ENCODE results near the gene CLDN10.

CLDN10 gene

DNA sequence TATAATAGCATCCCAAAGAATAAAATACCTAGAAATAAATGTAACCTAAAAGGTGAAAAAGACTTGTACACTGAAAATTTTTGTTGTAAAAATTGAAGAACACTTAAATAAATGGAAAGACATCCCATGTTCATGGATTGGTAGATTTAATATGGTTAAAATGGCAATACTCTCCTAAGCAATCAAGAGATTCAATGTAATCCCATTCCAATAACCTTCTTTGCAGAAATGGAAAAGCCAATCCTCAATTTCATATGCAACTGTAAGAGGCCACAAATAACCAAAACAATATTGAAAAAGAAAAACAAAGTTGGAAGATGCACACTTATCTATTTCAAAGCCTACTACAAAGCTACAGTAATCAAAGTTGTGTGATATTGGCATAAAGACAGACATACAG lies 74.2 kb downstream of the CLDN10 start:
- TF ChIP-seq PATZ1 (CRISPR knock-in tag; IDR thresholded peaks at IDR 0.05; ENCODE audit: borderline replicate concordance) (no peak), TOX (CRISPR knock-in tag; IDR thresholded peaks at IDR 0.05; ENCODE audit: borderline replicate concordance) (no peak), ZFP30 (CRISPR knock-in tag; IDR thresholded peaks at IDR 0.05) (no peak), ZFP3 (CRISPR knock-in tag; IDR thresholded peaks at IDR 0.05) (no peak), ISL1 (CRISPR knock-in tag; IDR thresholded peaks at IDR 0.05) (no peak), ESRRG (CRISPR knock-in tag; IDR thresholded peaks at IDR 0.05) (no peak), ARNTL (CRISPR knock-in tag; IDR thresholded peaks at IDR 0.05; ENCODE audit: borderline replicate concordance, low read depth) (no peak)
- ATAC-seq, result no peak

DNA sequence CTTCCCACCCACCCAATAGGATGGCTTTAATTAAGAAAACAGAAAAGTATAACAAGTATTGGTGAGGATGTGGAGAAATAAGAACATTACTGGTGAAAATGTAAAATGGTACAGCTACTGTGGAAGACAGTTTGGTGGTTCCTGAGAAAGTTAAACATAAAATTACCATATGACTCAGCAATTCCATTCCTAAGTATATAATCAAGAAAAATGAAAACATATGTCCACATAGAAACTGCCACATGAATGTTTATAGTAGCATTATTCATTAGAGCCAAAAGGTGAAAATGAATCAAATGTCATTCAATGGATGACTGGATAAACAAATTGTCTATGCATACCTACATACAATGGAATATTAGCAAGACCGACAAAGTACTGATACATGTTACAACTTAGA lies 75.1 kb downstream of the CLDN10 start:
- TF ChIP-seq PPARA (CRISPR knock-in tag; IDR thresholded peaks at IDR 0.05; ENCODE audit: borderline replicate concordance), result no peak
- TF ChIP-seq, protein P1, sequence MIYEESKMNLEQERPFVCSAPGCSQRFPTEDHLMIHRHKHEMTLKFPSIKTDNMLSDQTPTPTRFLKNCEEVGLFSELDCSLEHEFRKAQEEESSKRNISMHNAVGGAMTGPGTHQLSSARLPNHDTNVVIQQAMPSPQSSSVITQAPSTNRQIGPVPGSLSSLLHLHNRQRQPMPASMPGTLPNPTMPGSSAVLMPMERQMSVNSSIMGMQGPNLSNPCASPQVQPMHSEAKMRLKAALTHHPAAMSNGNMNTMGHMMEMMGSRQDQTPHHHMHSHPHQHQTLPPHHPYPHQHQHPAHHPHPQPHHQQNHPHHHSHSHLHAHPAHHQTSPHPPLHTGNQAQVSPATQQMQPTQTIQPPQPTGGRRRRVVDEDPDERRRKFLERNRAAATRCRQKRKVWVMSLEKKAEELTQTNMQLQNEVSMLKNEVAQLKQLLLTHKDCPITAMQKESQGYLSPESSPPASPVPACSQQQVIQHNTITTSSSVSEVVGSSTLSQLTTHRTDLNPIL (CRISPR knock-in tag; IDR thresholded peaks at IDR 0.05; ENCODE audit: low read depth), result no peak
- no peak for TF ChIP-seq ZC3H10 (CRISPR knock-in tag; IDR thresholded peaks at IDR 0.05)
- ATAC-seq, result peak; percentile 56; the same call in 1 of the 3 replicates

- TF ChIP-seq TSHZ2 (CRISPR knock-in tag; IDR thresholded peaks at IDR 0.05) (no peak), ZNF70 (CRISPR knock-in tag; IDR thresholded peaks at IDR 0.05) (no peak), ARNTL (CRISPR knock-in tag; IDR thresholded peaks at IDR 0.05; ENCODE audit: borderline replicate concordance, low read depth) (no peak), OSR1 (CRISPR knock-in tag; IDR thresholded peaks at IDR 0.05) (no peak), PPARA (CRISPR knock-in tag; IDR thresholded peaks at IDR 0.05; ENCODE audit: borderline replicate concordance) (no peak), ZC3H10 (CRISPR knock-in tag; IDR thresholded peaks at IDR 0.05) (no peak), RARB (CRISPR knock-in tag; IDR thresholded peaks at IDR 0.05) (no peak), PATZ1 (CRISPR knock-in tag; IDR thresholded peaks at IDR 0.05; ENCODE audit: borderline replicate concordance) (no peak), POU6F1 (CRISPR knock-in tag; IDR thresholded peaks at IDR 0.05; ENCODE audit: borderline replicate concordance, low read depth) (no peak), CSRNP3 (CRISPR knock-in tag; IDR thresholded peaks at IDR 0.05) (no peak), ISL1 (CRISPR knock-in tag; IDR thresholded peaks at IDR 0.05) (no peak), ZFP30 (CRISPR knock-in tag; IDR thresholded peaks at IDR 0.05) (no peak), SNAI2 (CRISPR knock-in tag; IDR thresholded peaks at IDR 0.05) (no peak), CSDC2 (CRISPR knock-in tag; IDR thresholded peaks at IDR 0.05) (no peak)
- no peak for ATAC-seq
These were observed 76.0 kb downstream of the CLDN10 start for GRCh38 chr13:95628488-95628887.

Measured in SK-N-SH treated with all-trans-retinoic acid at 6 μM for 48 hours (cell line).